NT2/D1 (cell line): ENCODE data around the gene KCNH3.

ENCODE experiments used
- YY1 ChIP-seq: IDR thresholded peaks from 2 replicates; pipeline ENCODE4 v1.6.1; 2011; ENCODE audit not compliant: insufficient read length, insufficient read depth
- ZNF274 ChIP-seq: IDR thresholded peaks from 2 replicates; pipeline ENCODE4 v1.6.1; 2011; ENCODE audit warnings: mild to moderate bottlenecking, low read depth, low read length

DNA sequence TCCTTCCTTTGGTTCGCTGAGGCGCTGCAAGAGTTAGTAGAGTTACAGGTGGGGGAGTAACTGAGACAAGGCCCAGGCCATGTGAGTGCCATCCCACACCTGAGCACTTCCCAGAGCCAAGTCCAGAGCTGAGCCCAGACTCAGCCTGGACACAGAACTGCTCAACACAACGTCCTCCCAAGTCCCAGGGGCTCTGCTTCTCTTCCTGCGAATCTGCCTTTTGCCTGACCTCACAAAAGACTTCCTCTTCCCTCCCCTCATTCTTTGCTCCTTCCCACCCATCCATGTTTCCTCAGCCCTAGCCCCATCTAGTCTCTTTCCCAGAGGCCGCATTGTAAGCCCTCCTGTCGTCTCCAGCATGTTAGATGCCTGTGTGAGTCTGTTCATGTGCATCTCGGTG lies 45.8 kb downstream of the KCNH3 start:
- TF ChIP-seq ZNF274 (no peak), YY1 (no peak)
